GM19193 (cell line): ENCODE measurements around the gene AMPD2.

Experiments used
- POLR2A ChIP-seq: IDR thresholded peaks from 4 replicates; pipeline ENCODE4 v1.6.1; 2011; ENCODE audit not compliant: insufficient read depth, insufficient read length; ENCODE audit errors: extremely low read depth

Gene AMPD2

DNA sequence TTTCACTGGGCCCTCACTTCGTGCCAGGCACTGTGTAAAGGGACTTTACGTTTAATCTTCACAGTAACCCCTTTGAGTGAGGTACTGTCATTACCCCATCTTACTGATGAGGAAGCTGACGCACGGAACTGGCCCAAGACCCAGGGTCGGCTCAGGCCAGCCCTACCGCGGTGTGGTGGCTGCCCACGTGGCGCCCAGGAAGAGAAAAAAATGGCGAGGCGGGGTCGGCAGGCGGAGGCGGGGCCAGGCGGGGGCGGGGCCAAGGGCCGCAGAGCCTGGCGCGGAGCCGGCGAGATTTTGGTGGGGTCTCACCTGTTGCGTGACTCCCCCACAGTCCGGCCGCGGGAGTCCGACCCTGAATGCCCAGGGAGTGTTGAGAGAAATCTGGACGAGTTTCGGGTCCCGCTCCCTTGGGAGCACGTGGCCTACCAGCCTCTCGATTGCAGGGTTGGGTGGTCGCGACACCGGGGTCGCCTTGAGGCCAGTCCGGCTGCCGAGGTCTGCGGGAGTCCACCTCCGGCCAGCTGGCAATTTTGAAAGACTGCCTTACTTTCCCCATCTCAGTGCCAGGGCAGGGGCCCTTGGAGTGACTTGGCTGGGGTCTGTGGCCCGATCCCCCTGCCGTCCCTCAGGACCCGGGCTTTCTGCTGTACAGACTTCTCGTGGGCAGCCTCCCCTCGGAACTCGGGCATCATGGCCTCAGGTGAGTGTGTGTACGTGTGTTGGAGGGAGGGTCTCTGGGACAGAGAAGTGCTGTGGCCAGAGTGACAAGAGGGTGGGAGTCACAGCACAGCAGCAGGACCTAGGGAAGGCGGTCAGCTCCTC, at the start of gene AMPD2, which contains the start of gene GNAT2:
TSS of gene AMPD2 (plus strand) at position 262 of the 825 bp plus-strand sequence. CDS start 1,339 bp downstream, outside the sequence.
TSS of gene GNAT2 (minus strand) at position 41 of the 825 bp plus-strand sequence. CDS start 6,746 bp downstream, outside the sequence.
- TF ChIP-seq POLR2A = peak; percentile 66

GRCh38 chr1:109570414-109570813, 49.2 kb upstream of the AMPD2 start:
- no peak for TF ChIP-seq POLR2A

DNA sequence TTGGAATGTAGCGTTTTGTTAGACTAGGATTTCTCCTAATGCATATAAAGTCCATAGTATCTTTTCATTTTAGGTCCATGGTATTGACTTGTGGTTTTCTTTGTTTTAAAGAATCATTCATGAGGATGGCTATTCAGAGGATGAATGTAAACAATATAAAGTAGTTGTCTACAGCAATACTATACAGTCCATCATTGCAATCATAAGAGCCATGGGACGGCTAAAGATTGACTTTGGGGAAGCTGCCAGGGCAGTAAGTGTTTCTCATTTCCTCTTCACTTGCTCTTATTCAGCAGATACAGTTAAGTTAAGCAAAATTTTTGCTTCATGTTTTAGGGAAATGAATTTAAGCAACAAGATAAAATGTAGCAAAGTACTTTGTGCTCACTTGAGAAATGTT, 45.9 kb upstream of the AMPD2 start:
- no peak for TF ChIP-seq POLR2A

GRCh38 chr1:109578947-109579443, 40.6 kb upstream of the AMPD2 start:
- no peak for TF ChIP-seq POLR2A

DNA sequence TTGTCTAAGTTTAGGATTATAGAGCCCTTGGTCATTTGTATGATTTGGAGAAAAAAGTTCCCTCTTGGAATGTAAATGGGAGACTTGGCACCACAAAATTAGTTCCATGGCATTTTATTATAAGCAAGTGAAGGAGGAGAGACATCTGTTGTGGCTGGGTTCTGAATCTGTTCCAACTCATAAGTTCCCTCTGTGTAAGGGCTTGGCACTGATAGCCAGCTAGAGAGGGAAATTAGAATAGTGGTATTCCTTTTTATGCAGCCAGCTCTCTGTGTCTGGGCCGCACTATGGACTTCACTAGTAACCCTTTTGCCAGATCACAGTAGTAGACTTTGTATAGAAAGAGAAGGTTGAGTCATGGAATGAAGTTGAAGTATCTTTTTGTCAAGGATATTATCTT, 40.1 kb upstream of the AMPD2 start:
- no peak for TF ChIP-seq POLR2A

GRCh38 chr1:109582021-109582420, 37.6 kb upstream of the AMPD2 start:
- TF ChIP-seq POLR2A = no peak

- no peak for TF ChIP-seq POLR2A
Measured at GRCh38 chr1:109584766-109585165, 34.9 kb upstream of the AMPD2 start.

DNA sequence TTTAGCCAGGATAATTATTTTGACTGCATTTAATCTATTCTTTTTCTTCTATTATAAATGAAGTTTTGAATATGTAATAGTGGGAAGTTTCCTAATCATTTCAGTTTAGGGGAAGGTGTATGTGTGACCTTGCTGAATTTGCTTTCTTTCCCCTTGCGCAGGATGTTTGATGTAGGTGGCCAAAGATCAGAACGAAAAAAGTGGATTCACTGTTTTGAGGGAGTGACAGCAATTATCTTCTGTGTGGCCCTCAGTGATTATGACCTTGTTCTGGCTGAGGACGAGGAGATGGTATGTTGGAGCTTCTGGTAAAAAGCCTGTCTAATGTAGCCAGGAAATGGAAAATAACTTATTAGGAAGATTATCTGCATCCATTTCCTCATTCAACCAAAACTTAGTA, 33.6 kb upstream of the AMPD2 start:
- TF ChIP-seq POLR2A = no peak

- no peak for TF ChIP-seq POLR2A
Measured at GRCh38 chr1:109589177-109589576, 30.5 kb upstream of the AMPD2 start.

- TF ChIP-seq POLR2A = no peak
Measured at GRCh38 chr1:109589679-109590078, 30.0 kb upstream of the AMPD2 start.

DNA sequence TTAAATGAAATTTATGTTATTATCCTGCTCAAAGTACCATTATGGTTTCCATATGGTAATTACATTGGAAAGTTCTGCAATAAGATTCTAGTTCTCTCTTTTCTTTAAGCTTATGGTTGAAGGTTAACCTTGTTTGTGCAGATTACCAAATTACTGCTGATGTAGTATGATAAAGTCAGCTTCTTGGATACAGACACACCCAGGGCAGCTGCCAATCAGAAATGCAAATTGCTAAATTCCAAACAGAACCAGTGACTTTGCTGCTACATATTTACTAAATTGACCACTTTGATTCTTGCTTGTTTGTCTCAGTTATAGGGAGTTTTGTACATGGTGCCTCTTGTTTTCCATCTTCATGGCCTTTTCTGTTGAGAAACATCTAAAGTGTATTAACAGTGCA, 26.7 kb upstream of the AMPD2 start:
- no peak for TF ChIP-seq POLR2A

- no peak for TF ChIP-seq POLR2A
Measured at GRCh38 chr1:109595531-109595930, 24.1 kb upstream of the AMPD2 start.

DNA sequence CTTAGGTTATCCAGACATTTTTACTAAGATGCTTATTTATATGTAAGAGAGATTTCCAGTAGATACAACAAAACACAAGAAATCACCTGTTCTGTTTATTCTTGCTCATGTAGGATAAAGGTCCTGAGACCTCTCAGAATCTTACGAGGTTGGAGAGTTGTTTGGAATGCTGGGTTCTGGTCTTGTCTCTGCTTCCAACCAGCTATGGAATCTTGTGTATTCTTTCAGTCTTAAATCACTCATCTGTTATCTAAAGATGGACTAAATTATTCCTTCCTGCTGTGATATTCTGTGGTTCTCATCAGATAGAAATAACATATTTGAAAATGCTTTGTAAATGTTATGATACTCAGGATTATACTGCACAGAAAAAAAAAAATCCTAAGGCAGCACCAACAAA, 21.5 kb upstream of the AMPD2 start:
- no peak for TF ChIP-seq POLR2A

DNA sequence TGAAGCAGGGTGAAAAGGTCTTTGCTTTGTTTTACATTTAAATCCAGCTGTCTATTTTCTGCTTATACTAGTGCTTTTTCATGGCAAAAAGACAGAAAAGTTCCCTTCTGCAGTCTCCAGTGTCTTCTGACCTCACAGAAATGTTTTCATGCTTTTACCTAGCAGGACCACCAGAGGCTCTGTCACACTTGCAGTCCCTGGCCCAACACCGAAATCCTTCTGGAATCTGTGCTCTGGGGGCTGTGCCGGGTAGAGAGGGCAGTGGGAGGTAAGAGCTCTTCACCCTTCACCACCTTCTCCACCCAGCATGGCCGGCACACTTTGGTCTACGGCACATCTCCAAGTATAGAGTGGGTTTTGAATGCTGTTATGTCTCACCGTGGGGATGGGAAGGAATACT, 21.0 kb upstream of the AMPD2 start:
- no peak for TF ChIP-seq POLR2A

GRCh38 chr1:109603229-109603628, 16.4 kb upstream of the AMPD2 start:
- TF ChIP-seq POLR2A = no peak

GRCh38 chr1:109605381-109605780, 14.3 kb upstream of the AMPD2 start:
- no peak for TF ChIP-seq POLR2A
